ENCODE data around the gene USP1. TPM values are rescaled to one million over a fixed set of nuclear protein-coding genes. Genes with fewer than 3 reads are reported as not detected.
A peak's percentile ranks its signal among the peaks of the same experiment; 100 is the strongest.

The USP1 gene
- total RNA-seq, 1 donor from 2014 or later, result 13.6 TPM

DNA sequence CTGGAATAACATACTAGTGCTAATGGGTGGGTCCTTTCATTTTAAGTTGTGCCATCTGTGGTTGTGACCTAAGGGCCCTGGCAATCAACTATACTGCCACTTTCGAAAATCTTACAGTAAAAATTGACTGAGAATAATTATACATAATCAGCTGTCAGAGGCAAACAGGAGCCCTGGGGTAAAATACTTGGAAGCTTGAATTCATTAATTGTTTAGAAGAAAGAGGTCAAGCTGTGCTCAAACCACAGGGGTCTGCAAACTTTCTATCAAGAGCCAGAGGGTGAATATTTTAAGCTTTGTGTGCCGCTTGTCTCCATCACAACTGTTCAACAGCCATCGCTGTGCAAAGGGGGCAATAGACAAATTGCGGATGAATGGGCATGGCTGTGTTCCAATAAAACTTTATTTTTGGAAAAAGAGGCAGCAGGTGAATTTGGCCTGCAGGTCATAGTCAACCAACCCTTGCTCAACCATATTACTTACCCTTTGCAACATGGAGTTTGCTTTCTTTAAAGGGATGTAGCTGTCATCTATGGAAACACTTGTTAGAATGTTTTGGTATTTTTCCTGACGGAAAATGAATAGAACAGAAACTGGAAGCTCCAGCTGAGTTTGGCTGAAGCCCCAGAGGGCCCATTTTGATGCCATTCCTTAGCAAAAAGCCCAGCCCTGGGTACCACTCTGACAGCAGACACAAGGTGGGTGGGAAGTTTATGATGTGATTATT is 35.7 kb upstream of the USP1 start:
- H3K4me3 Mint-ChIP-seq (ENCODE audit: unreplicated experiment), result no peak overlapping the region
- no peaks in the 10 kb centered on the region for H3K4me1 Mint-ChIP-seq (ENCODE audit: low read depth, unreplicated experiment)
- TF ChIP-seq, protein P1, sequence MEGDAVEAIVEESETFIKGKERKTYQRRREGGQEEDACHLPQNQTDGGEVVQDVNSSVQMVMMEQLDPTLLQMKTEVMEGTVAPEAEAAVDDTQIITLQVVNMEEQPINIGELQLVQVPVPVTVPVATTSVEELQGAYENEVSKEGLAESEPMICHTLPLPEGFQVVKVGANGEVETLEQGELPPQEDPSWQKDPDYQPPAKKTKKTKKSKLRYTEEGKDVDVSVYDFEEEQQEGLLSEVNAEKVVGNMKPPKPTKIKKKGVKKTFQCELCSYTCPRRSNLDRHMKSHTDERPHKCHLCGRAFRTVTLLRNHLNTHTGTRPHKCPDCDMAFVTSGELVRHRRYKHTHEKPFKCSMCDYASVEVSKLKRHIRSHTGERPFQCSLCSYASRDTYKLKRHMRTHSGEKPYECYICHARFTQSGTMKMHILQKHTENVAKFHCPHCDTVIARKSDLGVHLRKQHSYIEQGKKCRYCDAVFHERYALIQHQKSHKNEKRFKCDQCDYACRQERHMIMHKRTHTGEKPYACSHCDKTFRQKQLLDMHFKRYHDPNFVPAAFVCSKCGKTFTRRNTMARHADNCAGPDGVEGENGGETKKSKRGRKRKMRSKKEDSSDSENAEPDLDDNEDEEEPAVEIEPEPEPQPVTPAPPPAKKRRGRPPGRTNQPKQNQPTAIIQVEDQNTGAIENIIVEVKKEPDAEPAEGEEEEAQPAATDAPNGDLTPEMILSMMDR (IDR thresholded peaks at IDR 0.05; ENCODE audit: partially characterized antibody, unreplicated experiment), result no peak
- no peaks in the 10 kb centered on the region for H3K9me3 Mint-ChIP-seq (ENCODE audit: unreplicated experiment)
- H3K36me3 Mint-ChIP-seq (ENCODE audit: unreplicated experiment), result no peaks in the 10 kb centered on the region
- no peaks in the 10 kb centered on the region for H3K27me3 Mint-ChIP-seq (ENCODE audit: unreplicated experiment)
- DNase-seq, result no peak
- no peak overlapping the region for H3K27ac Mint-ChIP-seq (ENCODE audit: unreplicated experiment)

GRCh38 chr1:62405247-62405646 is 31.6 kb upstream of the USP1 start:
- H3K4me1 Mint-ChIP-seq (ENCODE audit: low read depth, unreplicated experiment), result no peaks in the 10 kb centered on the region
- no peaks in the 10 kb centered on the region for H3K36me3 Mint-ChIP-seq (ENCODE audit: unreplicated experiment)
- H3K27me3 Mint-ChIP-seq (ENCODE audit: unreplicated experiment), result no peaks in the 10 kb centered on the region
- H3K27ac Mint-ChIP-seq (ENCODE audit: unreplicated experiment), result no peak overlapping the region
- DNase-seq, result no peak
- no peaks in the 10 kb centered on the region for H3K9me3 Mint-ChIP-seq (ENCODE audit: unreplicated experiment)
- TF ChIP-seq, protein P1 (IDR thresholded peaks at IDR 0.05; ENCODE audit: partially characterized antibody, unreplicated experiment), result no peak
- no peak overlapping the region for H3K4me3 Mint-ChIP-seq (ENCODE audit: unreplicated experiment)

GRCh38 chr1:62406576-62406975 is 30.3 kb upstream of the USP1 start:
- Mint-ChIP-seq H3K9me3 (ENCODE audit: unreplicated experiment) (no peaks in the 10 kb centered on the region), H3K27ac (ENCODE audit: unreplicated experiment) (no peak overlapping the region), H3K36me3 (ENCODE audit: unreplicated experiment) (no peaks in the 10 kb centered on the region), H3K27me3 (ENCODE audit: unreplicated experiment) (no peaks in the 10 kb centered on the region), H3K4me3 (ENCODE audit: unreplicated experiment) (no peak overlapping the region), H3K4me1 (ENCODE audit: low read depth, unreplicated experiment) (no peaks in the 10 kb centered on the region)
- no peak for DNase-seq
- TF ChIP-seq, protein P1 (IDR thresholded peaks at IDR 0.05; ENCODE audit: partially characterized antibody, unreplicated experiment), result no peak

DNA sequence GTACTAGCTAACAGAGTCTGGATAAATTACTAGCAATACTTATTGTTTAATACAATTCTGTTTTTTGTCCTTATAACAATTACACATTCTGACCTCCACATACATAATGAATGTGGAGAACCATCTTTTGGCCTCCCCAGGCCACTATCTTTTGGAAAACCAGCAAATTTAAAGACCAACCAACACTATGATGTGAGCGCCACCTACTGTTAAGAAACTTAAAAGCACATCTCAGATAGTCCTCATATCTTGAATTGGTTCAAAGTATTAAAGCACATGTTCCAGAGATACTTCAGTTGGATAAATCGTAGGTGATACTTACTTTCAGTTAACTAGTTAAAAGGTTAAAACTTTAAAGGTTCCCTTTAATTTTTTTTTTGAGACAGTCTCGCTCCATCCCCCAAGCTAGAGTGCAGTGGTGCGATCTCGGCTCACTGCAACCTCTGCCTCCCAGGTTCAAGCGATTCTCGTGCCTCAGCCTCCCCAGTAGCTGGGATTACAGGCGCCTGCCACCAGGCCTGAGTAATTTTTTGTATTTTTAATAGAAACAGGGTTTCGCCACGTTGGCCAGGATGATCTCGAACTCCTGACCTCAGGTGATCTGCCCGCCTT is 29.3 kb upstream of the USP1 start:
- Mint-ChIP-seq H3K4me3 (ENCODE audit: unreplicated experiment) (no peak overlapping the region), H3K9me3 (ENCODE audit: unreplicated experiment) (no peaks in the 10 kb centered on the region), H3K27me3 (ENCODE audit: unreplicated experiment) (no peaks in the 10 kb centered on the region), H3K27ac (ENCODE audit: unreplicated experiment) (no peak overlapping the region), H3K36me3 (ENCODE audit: unreplicated experiment) (no peaks in the 10 kb centered on the region), H3K4me1 (ENCODE audit: low read depth, unreplicated experiment) (no peaks in the 10 kb centered on the region)
- TF ChIP-seq, protein P1 (IDR thresholded peaks at IDR 0.05; ENCODE audit: partially characterized antibody, unreplicated experiment), result peak; percentile 84
- no peak for DNase-seq

- no peak for DNase-seq
- Mint-ChIP-seq H3K4me1 (ENCODE audit: low read depth, unreplicated experiment) (no peaks in the 10 kb centered on the region), H3K27me3 (ENCODE audit: unreplicated experiment) (peaks cover 2% of the 10 kb centered on the region), H3K27ac (ENCODE audit: unreplicated experiment) (no peak overlapping the region), H3K4me3 (ENCODE audit: unreplicated experiment) (no peak overlapping the region), H3K36me3 (ENCODE audit: unreplicated experiment) (no peaks in the 10 kb centered on the region), H3K9me3 (ENCODE audit: unreplicated experiment) (no peaks in the 10 kb centered on the region)
- TF ChIP-seq, protein P1 (IDR thresholded peaks at IDR 0.05; ENCODE audit: partially characterized antibody, unreplicated experiment), result no peak
Measured at GRCh38 chr1:62415687-62416086, 21.2 kb upstream of the USP1 start.

Data from glutamatergic neuron (in vitro differentiated cells).